B cell (primary cell): ENCODE data around the gene LRRC14B. TPM values are rescaled to one million over a fixed set of nuclear protein-coding genes. Genes with fewer than 3 reads are reported as not detected.

Experiments
- ATAC-seq: fragments of 200-7000 bp; cut with Tn5 transposase; one replicate; pipeline ENCODE4 v1.10.0; 2021; ENCODE audit warnings: low read depth, mild to moderate bottlenecking, moderate number of reproducible peaks, moderate library complexity
- CTCF ChIA-PET: fragments of 350-600 bp; sonication (Branson Sonifier 250); formaldehyde crosslinking; loops from one replicate; lab custom pipeline; 2021; ENCODE audit warnings: antibody characterized with exemption, inconsistent platforms; lab: Charles Lee
- POLR2A ChIA-PET: fragments of 350-600 bp; sonication (Branson Sonifier 250); formaldehyde crosslinking; loops from one replicate; lab custom pipeline; 2021; ENCODE audit warnings: antibody characterized with exemption; lab: Charles Lee
- DNase-seq: peaks from one replicate; pipeline ENCODE4 v3.0.0; 2013
- H2AFZ ChIP-seq: 2 replicates; pipeline ENCODE4 v1.6.1; 2012; ENCODE audit warnings: mild to moderate bottlenecking, low read depth, low read length; ENCODE audit not compliant: insufficient read depth, poor library complexity, severe bottlenecking
- H3K27ac ChIP-seq, 2 donors: 1 replicate in 1 of 2; 2 replicates in 1 of 2; pipeline ENCODE4 v1.5.1; 2012 to 2013; ENCODE audit warnings: low read length in 2 of 2, mild to moderate bottlenecking in 2 of 2, moderate library complexity in 1 of 2
- H3K27me3 ChIP-seq, 4 experiments: fragments of 200-600 bp in 1 of 4; sonication (generic) in 1 of 4; replicated peaks in 1 of 4; 1 replicate in 2 of 4; 2 replicates in 2 of 4; pipeline versions ENCODE4 v1.6.1 to v1.7.0; 2013 to 2016; ENCODE audit warnings: low read length in 3 of 4, mild to moderate bottlenecking in 2 of 4, mixed read lengths in 1 of 4, moderate library complexity in 1 of 4; ENCODE audit not compliant: insufficient read depth in 4 of 4, control insufficient read depth in 3 of 4; ENCODE audit errors: control extremely low read depth in 1 of 4
- H3K36me3 ChIP-seq, 2 experiments: replicated peaks in 1 of 2; 1 replicate in 1 of 2; 2 replicates in 1 of 2; pipeline versions ENCODE4 v1.6.1 to v1.7.1; 2013; ENCODE audit warnings: low read length in 1 of 2; ENCODE audit not compliant: insufficient read depth in 2 of 2, control insufficient read depth in 1 of 2; ENCODE audit errors: control extremely low read depth in 1 of 2, extremely low read depth in 1 of 2
- H3K4me1 ChIP-seq, 2 donors: fragments of 200-600 bp in 1 of 2; sonication (generic) in 1 of 2; 1 replicate in 1 of 2; 2 replicates in 1 of 2; pipeline versions ENCODE4 v1.5.1 to v1.6.1; 2013 to 2017; ENCODE audit warnings: low read length in 2 of 2; ENCODE audit not compliant: control insufficient read depth in 2 of 2, insufficient read depth in 2 of 2
- H3K4me2 ChIP-seq: replicated peaks from 2 replicates; pipeline ENCODE3; 2012; ENCODE audit warnings: mild to moderate bottlenecking, low read depth, low read length; ENCODE audit not compliant: poor library complexity, severe bottlenecking
- H3K4me3 ChIP-seq, 5 experiments: fragments of 200-600 bp in 1 of 5; sonication (generic) in 1 of 5; 1 replicate in 3 of 5; 2 replicates in 2 of 5; pipeline versions ENCODE4 v1.5.1 to v1.7.0; 2011 to 2016; ENCODE audit warnings: low read length in 4 of 5, mild to moderate bottlenecking in 4 of 5, low read depth in 2 of 5, control low read depth in 1 of 5, moderate library complexity in 1 of 5; ENCODE audit not compliant: insufficient read depth in 1 of 5; ENCODE audit errors: control extremely low read depth in 1 of 5, extremely low read depth in 1 of 5
- H3K79me2 ChIP-seq: fragments of 200-600 bp; sonication (generic); one replicate; pipeline ENCODE4 v1.6.0; 2016; ENCODE audit warnings: low read length; ENCODE audit not compliant: control insufficient read depth, insufficient read depth
- H3K9ac ChIP-seq: fragments of 200-600 bp; sonication (generic); 2 replicates; pipeline ENCODE4 v1.6.1; 2017; ENCODE audit warnings: mild to moderate bottlenecking, low read length, moderate library complexity
- H3K9me3 ChIP-seq, 3 donors: one replicate each; pipeline versions ENCODE4 v1.6.1 to v1.7.1; 2013; ENCODE audit warnings: low read length in 2 of 3; ENCODE audit not compliant: control insufficient read depth in 2 of 3, insufficient read depth in 1 of 3; ENCODE audit errors: control extremely low read depth in 1 of 3
- H4K20me1 ChIP-seq: 2 replicates; pipeline ENCODE4 v1.6.0; 2012; ENCODE audit warnings: mild to moderate bottlenecking, low read length; ENCODE audit not compliant: insufficient read depth, control insufficient read depth, poor library complexity, severe bottlenecking
- H3K27ac Mint-ChIP-seq: one replicate; pipeline ENCODE4 v1.8.0; 2021; ENCODE audit warnings: mixed read lengths
- H3K27me3 Mint-ChIP-seq: one replicate; pipeline ENCODE4 v1.8.0; 2021; ENCODE audit warnings: mixed read lengths
- H3K4me1 Mint-ChIP-seq: one replicate; pipeline ENCODE4 v1.8.0; 2021; ENCODE audit warnings: mixed read lengths
- H3K4me3 Mint-ChIP-seq: one replicate; pipeline ENCODE4 v1.8.0; 2021; ENCODE audit warnings: mixed read lengths
- H3K9me3 Mint-ChIP-seq: one replicate; pipeline ENCODE4 v1.8.0; 2022; ENCODE audit warnings: mixed read lengths; ENCODE audit not compliant: insufficient read depth
- CTCF ChIP-seq: fragments of 200-600 bp; IDR thresholded peaks from one replicate; pipeline ENCODE4 v1.8.0; 2022; ENCODE audit warnings: antibody characterized with exemption, mild to moderate bottlenecking
- EZH2 ChIP-seq: IDR thresholded peaks from 2 replicates; pipeline ENCODE4 v1.6.1; 2012; ENCODE audit warnings: borderline replicate concordance, low read depth, mild to moderate bottlenecking, moderate library complexity, low read length; ENCODE audit not compliant: insufficient read depth, poor library complexity, severe bottlenecking
- WGBS: methylation state at CpG from one replicate; pipeline ENCODE4 v1.1.5; 2013; ENCODE audit warnings: missing lambda C conversion rate; ENCODE audit not compliant: insufficient coverage; 5-methylcytosine and 5-hydroxymethylcytosine counted together
- intact Hi-C: fragments of 100-400 bp; cut with micrococcal nuclease; formaldehyde crosslinking; loops from one replicate; pipeline ENCODE4 v1.10.0; 2022
- polyA plus RNA-seq: library from polyadenylated mRNA; depleted of rRNA; stranded (reverse); fragments of >200 nt; gene quantifications from 2 replicates; pipeline ENCODE4 v1.2.3, GENCODE V29; 2012
- total RNA-seq, 2 donors: library from RNA; stranded (reverse); fragments of 120-200 nt in 1 of 2; gene quantifications; 1 replicate in 1 of 2; 2 replicates in 1 of 2; pipeline versions ENCODE4 v1.2.3 to v1.2.4, GENCODE V29; 2013 to 2022

Gene LRRC14B
- total and polyA plus RNA-seq, 2 donors (not counting 1 experiment from before 2014, with no cell fraction given), result 0.06 TPM; not detected in 1

GRCh38 chr5:185095-186070 is 5.9 kb upstream of the LRRC14B start:
- no peaks in the 10 kb centered on the region for H3K36me3 ChIP-seq
- no peaks in the 10 kb centered on the region for H3K79me2 ChIP-seq
- intact Hi-C loops, result no loop called here
- ATAC-seq, result no peak
- peaks cover 9% of the 10 kb centered on the region for H3K27me3 Mint-ChIP-seq
- POLR2A ChIA-PET, result no interaction called here
- peaks cover 5 to 9% of the 10 kb centered on the region in 2 donors for H3K4me1 ChIP-seq
- no peak overlapping the region for H2AFZ ChIP-seq
- H3K4me3 Mint-ChIP-seq, result no peak overlapping the region
- no peak for DNase-seq
- peaks cover 0 to 10% (median 2%) of the 10 kb centered on the region in 4 experiments for H3K27me3 ChIP-seq
- H3K27ac Mint-ChIP-seq, result no peak overlapping the region
- H3K9me3 Mint-ChIP-seq, result no peaks in the 10 kb centered on the region
- H3K4me1 Mint-ChIP-seq, result peaks cover 10% of the 10 kb centered on the region
- no peak overlapping the region for H3K4me2 ChIP-seq
- CTCF ChIA-PET, result no interaction called here
- TF ChIP-seq CTCF (no peak), EZH2 (no peak)
- H4K20me1 ChIP-seq, result no peaks in the 10 kb centered on the region
- H3K27ac ChIP-seq, result no peak overlapping the region
- H3K4me3 ChIP-seq, result no peak overlapping the region
- 78% methylated on average over 19 of the region's 21 CpGs for WGBS
- no peak overlapping the region for H3K9ac ChIP-seq
- no peaks in the 10 kb centered on the region for H3K9me3 ChIP-seq
